ENCODE data around the gene MTO1. TPM values are rescaled to one million over a fixed set of nuclear protein-coding genes. Genes with fewer than 3 reads are reported as not detected.

The MTO1 gene, protein sequence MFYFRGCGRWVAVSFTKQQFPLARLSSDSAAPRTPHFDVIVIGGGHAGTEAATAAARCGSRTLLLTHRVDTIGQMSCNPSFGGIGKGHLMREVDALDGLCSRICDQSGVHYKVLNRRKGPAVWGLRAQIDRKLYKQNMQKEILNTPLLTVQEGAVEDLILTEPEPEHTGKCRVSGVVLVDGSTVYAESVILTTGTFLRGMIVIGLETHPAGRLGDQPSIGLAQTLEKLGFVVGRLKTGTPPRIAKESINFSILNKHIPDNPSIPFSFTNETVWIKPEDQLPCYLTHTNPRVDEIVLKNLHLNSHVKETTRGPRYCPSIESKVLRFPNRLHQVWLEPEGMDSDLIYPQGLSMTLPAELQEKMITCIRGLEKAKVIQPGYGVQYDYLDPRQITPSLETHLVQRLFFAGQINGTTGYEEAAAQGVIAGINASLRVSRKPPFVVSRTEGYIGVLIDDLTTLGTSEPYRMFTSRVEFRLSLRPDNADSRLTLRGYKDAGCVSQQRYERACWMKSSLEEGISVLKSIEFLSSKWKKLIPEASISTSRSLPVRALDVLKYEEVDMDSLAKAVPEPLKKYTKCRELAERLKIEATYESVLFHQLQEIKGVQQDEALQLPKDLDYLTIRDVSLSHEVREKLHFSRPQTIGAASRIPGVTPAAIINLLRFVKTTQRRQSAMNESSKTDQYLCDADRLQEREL
- 10 to 100 TPM; 16.9 to 29.9 (median 23.6) TPM for total RNA-seq
- 10 to 100 TPM; 14.0 to 26.0 (median 20.3) TPM for polyA plus RNA-seq
- long read RNA-seq, donor 1, full-length matches to known transcripts = 3 of 9,386 reads
- long read RNA-seq, donor 1, partial matches to known transcripts = 8,858 of 9,386 reads
- long read RNA-seq, donor 1, other reads (novel, unspliced or antisense) = 525 of 9,386 reads
- long read RNA-seq, donor 2, full-length matches to known transcripts = 1 of 6,293 reads
- long read RNA-seq, donor 2, partial matches to known transcripts = 3,756 of 6,293 reads
- long read RNA-seq, donor 2, other reads (novel, unspliced or antisense) = 2,536 of 6,293 reads
- long read RNA-seq, donor 3, full-length matches to known transcripts = 5 of 8,182 reads
- long read RNA-seq, donor 3, partial matches to known transcripts = 7,831 of 8,182 reads
- long read RNA-seq, donor 3, other reads (novel, unspliced or antisense) = 346 of 8,182 reads
- long read RNA-seq, donor 4, full-length matches to known transcripts = 8 of 10 reads
- long read RNA-seq, donor 4, partial matches to known transcripts = 1 of 10 reads
- long read RNA-seq, donor 4, other reads (novel, unspliced or antisense) = 1 of 10 reads
- long read RNA-seq, donor 5, full-length matches to known transcripts = 25 of 42 reads
- long read RNA-seq, donor 5, partial matches to known transcripts = 1 of 42 reads
- long read RNA-seq, donor 5, other reads (novel, unspliced or antisense) = 16 of 42 reads
- long read RNA-seq, donor 6, full-length matches to known transcripts = 2 of 5 reads
- long read RNA-seq, donor 6, partial matches to known transcripts = 0 of 5 reads
- long read RNA-seq, donor 6, other reads (novel, unspliced or antisense) = 3 of 5 reads
- long read RNA-seq, donor 7, full-length matches to known transcripts = 2 of 5,335 reads
- long read RNA-seq, donor 7, partial matches to known transcripts = 4,107 of 5,335 reads
- long read RNA-seq, donor 7, other reads (novel, unspliced or antisense) = 1,226 of 5,335 reads
- long read RNA-seq, donor 8, full-length matches to known transcripts = 3 of 3 reads
- long read RNA-seq, donor 8, partial matches to known transcripts = 0 of 3 reads
- long read RNA-seq, donor 8, other reads (novel, unspliced or antisense) = 0 of 3 reads
- long read RNA-seq, donor 9, full-length matches to known transcripts = 5 of 10,933 reads
- long read RNA-seq, donor 9, partial matches to known transcripts = 10,464 of 10,933 reads
- long read RNA-seq, donor 9, other reads (novel, unspliced or antisense) = 464 of 10,933 reads
- long read RNA-seq, donor 10, partial matches to known transcripts = 4,773 of 6,087 reads
- long read RNA-seq, donor 10, other reads (novel, unspliced or antisense) = 1,314 of 6,087 reads

DNA sequence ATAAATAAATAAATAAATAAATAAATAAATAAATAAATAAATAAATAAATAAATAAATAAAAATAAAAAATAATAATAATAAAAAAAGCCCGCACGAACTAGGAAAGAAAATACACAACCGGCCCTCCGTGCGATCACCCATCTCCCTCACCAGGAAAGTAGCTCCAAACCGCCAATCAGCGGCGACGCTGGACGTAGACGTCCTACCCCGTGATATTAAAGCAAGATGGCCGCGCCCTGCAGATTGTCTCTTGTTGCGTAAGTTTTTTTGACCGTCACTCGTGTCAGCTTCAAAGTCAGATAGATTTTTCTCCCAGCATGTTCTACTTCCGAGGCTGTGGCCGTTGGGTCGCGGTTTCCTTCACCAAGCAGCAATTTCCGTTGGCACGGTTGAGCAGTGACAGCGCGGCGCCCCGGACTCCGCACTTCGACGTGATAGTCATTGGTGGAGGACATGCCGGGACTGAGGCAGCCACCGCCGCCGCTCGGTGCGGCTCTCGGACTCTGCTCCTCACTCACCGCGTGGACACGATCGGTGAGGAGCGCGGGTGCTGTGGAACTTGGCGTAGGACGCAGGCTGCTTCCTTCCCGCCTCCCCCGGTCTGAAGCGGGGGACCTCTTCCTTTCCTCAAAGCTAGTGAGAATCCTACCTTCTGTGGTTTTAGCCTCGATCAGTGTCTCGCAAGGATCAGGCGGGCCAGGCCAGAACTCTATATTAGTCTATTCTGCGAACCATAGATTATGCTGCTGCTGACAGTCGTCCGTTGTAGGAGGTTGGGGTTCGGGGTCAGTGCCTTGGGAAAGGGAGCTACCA lies at the start of gene MTO1:
Gene MTO1, plus strand, starts transcription at position 201 of the 814 bp plus-strand sequence. Its CDS starts 118 bp downstream, at position 319.
- Histone ChIP-seq H3K4me3 (peak within 1 kb of the TSS; percentile 56 to 100 (median 85)), H3K4me1 (replicated peaks in 1 of 2) (peaks cover 3 to 27% of the 10 kb centered on the region in 2 donors), H3K9me3 (replicated peaks in 1 of 3) (no peaks in the 10 kb centered on the region), H3K27ac (peak within 1 kb of the TSS; percentile 89 to 96 (median 93)), H3K27me3 (no peaks in the 10 kb centered on the region), H3K36me3 (replicated peaks in 1 of 2) (peaks cover 0 to 14% of the 10 kb centered on the region in 2 donors)
- peak; percentile 87 to 97 (median 92) for DNase-seq
- intact Hi-C loops (cut with DNase I) = no loop called here
- WGBS, 4 donors = 0 to 1% (median 0%) methylated on average over 18 to 55 of the region's 55 CpGs
- peak in 1 of 2 donors; percentile 60 for TF ChIP-seq POLR2A (IDR thresholded peaks at IDR 0.05)
- TF ChIP-seq, protein P1, sequence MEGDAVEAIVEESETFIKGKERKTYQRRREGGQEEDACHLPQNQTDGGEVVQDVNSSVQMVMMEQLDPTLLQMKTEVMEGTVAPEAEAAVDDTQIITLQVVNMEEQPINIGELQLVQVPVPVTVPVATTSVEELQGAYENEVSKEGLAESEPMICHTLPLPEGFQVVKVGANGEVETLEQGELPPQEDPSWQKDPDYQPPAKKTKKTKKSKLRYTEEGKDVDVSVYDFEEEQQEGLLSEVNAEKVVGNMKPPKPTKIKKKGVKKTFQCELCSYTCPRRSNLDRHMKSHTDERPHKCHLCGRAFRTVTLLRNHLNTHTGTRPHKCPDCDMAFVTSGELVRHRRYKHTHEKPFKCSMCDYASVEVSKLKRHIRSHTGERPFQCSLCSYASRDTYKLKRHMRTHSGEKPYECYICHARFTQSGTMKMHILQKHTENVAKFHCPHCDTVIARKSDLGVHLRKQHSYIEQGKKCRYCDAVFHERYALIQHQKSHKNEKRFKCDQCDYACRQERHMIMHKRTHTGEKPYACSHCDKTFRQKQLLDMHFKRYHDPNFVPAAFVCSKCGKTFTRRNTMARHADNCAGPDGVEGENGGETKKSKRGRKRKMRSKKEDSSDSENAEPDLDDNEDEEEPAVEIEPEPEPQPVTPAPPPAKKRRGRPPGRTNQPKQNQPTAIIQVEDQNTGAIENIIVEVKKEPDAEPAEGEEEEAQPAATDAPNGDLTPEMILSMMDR (IDR thresholded peaks at IDR 0.05) = no peak

DNA sequence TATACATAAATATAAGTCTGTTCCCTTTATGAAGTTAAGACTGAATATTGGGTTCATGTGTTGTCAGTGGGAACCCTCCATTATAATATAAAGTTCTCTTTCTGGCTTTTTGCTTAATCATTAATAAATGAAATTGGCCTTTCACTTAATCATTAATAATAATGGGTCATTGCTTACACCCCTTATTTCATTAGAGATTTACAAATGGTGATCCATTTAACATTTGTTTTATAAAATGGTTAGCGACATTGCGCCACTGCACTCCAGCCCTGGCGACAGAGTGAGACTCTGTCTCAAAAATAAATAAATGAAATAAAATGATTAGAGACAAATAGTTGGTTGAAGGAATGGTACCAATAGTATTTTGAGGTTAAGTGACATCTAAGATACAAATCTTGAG lies 48.4 kb upstream of the MTO1 start:
- intact Hi-C loops (cut with DNase I) = no loop called here
- no peak overlapping the region for H3K27ac ChIP-seq
- whole genome bisulfite sequencing, 4 donors = 80 to 98% (median 91%) methylated on average over 3 of the region's 3 CpGs
- no peak overlapping the region for H3K4me3 ChIP-seq
- no peaks in the 10 kb centered on the region for H3K4me1 ChIP-seq (replicated peaks in 1 of 2)
- TF ChIP-seq POLR2A (IDR thresholded peaks at IDR 0.05) = no peak
- TF ChIP-seq, protein P1 (IDR thresholded peaks at IDR 0.05) = no peak
- H3K36me3 ChIP-seq (replicated peaks in 1 of 2) = no peaks in the 10 kb centered on the region
- H3K27me3 ChIP-seq = no peaks in the 10 kb centered on the region
- H3K9me3 ChIP-seq (replicated peaks in 1 of 3) = no peaks in the 10 kb centered on the region
- no peak for DNase-seq

Measured in adrenal gland (tissue), 19 donors.